H1 (cell line): ENCODE results near the gene DENND1A. TPM values are rescaled to one million over a fixed set of nuclear protein-coding genes. Genes with fewer than 3 reads are reported as not detected.

Source experiments
- CTCF ChIA-PET: fragments of 300-600 bp; sonication (Branson Sonifier 250); formaldehyde crosslinking; loops from one replicate; lab custom pipeline; 2021; ENCODE audit not compliant: partially characterized antibody; lab: Charles Lee
- POLR2A ChIA-PET: fragments of 300-600 bp; sonication (Branson Sonifier 250); formaldehyde crosslinking; loops from one replicate; lab custom pipeline; 2021; ENCODE audit warnings: inconsistent platforms; ENCODE audit not compliant: partially characterized antibody; lab: Charles Lee
- DNase-seq, 2 experiments: peaks; one replicate each; pipeline versions ENCODE4 v3.0.0 to v3.0.0-alpha.2; 2010 to 2022; ENCODE audit warnings: low spot score in 2 of 2, low read depth in 1 of 2, mixed read lengths in 1 of 2
- FAIRE-seq: peaks from 2 replicates; lab custom pipeline; 2011; peaks lifted over from hg19 to GRCh38; lab: Jason Lieb, UNC
- H2AFZ ChIP-seq: 2 replicates; pipeline ENCODE4 v1.8.1; 2012; ENCODE audit warnings: low read length, inconsistent platforms
- H2AK5ac ChIP-seq: 2 replicates; pipeline ENCODE4 v1.6.1; 2013; ENCODE audit warnings: low read depth, low read length
- H2BK120ac ChIP-seq: replicated peaks from 2 replicates; pipeline ENCODE3; 2013; ENCODE audit warnings: low read depth, low read length, inconsistent platforms
- H2BK12ac ChIP-seq: 2 replicates; pipeline ENCODE4 v1.6.1; 2013; ENCODE audit warnings: low read depth, low read length
- H2BK15ac ChIP-seq: 2 replicates; pipeline ENCODE4 v1.6.1; 2013; ENCODE audit warnings: low read length
- H2BK20ac ChIP-seq: 2 replicates; pipeline ENCODE4 v1.6.1; 2013; ENCODE audit warnings: low read length
- H2BK5ac ChIP-seq: 2 replicates; pipeline ENCODE4 v1.6.1; 2013; ENCODE audit warnings: low read depth, low read length
- H3K14ac ChIP-seq: 2 replicates; pipeline ENCODE4 v1.6.1; 2013; ENCODE audit warnings: inconsistent platforms; ENCODE audit not compliant: insufficient read length
- H3K18ac ChIP-seq: 2 replicates; pipeline ENCODE4 v1.6.1; 2013; ENCODE audit warnings: low read length; ENCODE audit errors: extremely low read depth
- H3K23ac ChIP-seq: 2 replicates; pipeline ENCODE4 v1.6.1; 2013; ENCODE audit warnings: inconsistent platforms; ENCODE audit not compliant: insufficient read length
- H3K23me2 ChIP-seq: 2 replicates; pipeline ENCODE4 v1.6.1; 2013; ENCODE audit warnings: low read depth, low read length
- H3K27ac ChIP-seq: 2 replicates; pipeline ENCODE4 v1.6.1; 2011; ENCODE audit warnings: low read depth, low read length, inconsistent platforms
- H3K27me3 ChIP-seq, 4 experiments: replicated peaks in 1 of 4; 1 replicate in 1 of 4; 2 replicates in 3 of 4; pipeline versions ENCODE4 v1.6.1 to v1.8.1; 2011 to 2013; ENCODE audit warnings: low read length in 3 of 4, mild to moderate bottlenecking in 3 of 4, inconsistent platforms in 2 of 4, mixed read lengths in 2 of 4, moderate library complexity in 1 of 4; ENCODE audit not compliant: control insufficient read depth in 3 of 4, insufficient read depth in 3 of 4; ENCODE audit errors: extremely low read depth in 1 of 4
- H3K36me3 ChIP-seq, 4 experiments: 2 replicates each; pipeline versions ENCODE4 v1.6.1 to v1.8.1; 2011 to 2013; ENCODE audit warnings: mild to moderate bottlenecking in 4 of 4, low read length in 3 of 4, moderate library complexity in 2 of 4, control low read depth in 1 of 4, inconsistent platforms in 1 of 4; ENCODE audit not compliant: insufficient read depth in 4 of 4, control insufficient read depth in 2 of 4
- H3K4ac ChIP-seq: replicated peaks from 2 replicates; pipeline ENCODE3; 2013; ENCODE audit warnings: low read length, low read depth, mixed read lengths, inconsistent platforms; ENCODE audit not compliant: insufficient read length
- H3K4me1 ChIP-seq, 4 experiments: replicated peaks in 1 of 4; 1 replicate in 1 of 4; 2 replicates in 3 of 4; pipeline versions ENCODE4 v1.6.1 to v1.8.1; 2011 to 2013; ENCODE audit warnings: low read length in 3 of 4, inconsistent platforms in 2 of 4, mixed read lengths in 1 of 4; ENCODE audit not compliant: insufficient read depth in 4 of 4, control insufficient read depth in 3 of 4
- H3K4me2 ChIP-seq, 2 experiments: 2 replicates each; pipeline versions ENCODE4 v1.6.1 to v1.8.1; 2011 to 2013; ENCODE audit warnings: low read depth in 2 of 2, low read length in 2 of 2, control low read depth in 1 of 2, inconsistent platforms in 1 of 2, mild to moderate bottlenecking in 1 of 2; ENCODE audit not compliant: insufficient read depth in 1 of 2
- H3K4me3 ChIP-seq, 4 experiments: fragments of 200-600, 300-600 bp in 1 of 4; sonication (generic), shearing (Covaris generic), sonication (Bioruptor Twin) in 1 of 4; 2 replicates each; pipeline versions ENCODE4 v1.5.1 to v1.8.1; 2011 to 2016; ENCODE audit warnings: low read length in 4 of 4, low read depth in 3 of 4, control low read depth in 2 of 4, inconsistent platforms in 2 of 4, mild to moderate bottlenecking in 2 of 4, mixed read lengths in 1 of 4, moderate library complexity in 1 of 4; ENCODE audit not compliant: insufficient read depth in 2 of 4; ENCODE audit errors: extremely low read depth in 1 of 4
- H3K56ac ChIP-seq: replicated peaks from 2 replicates; pipeline ENCODE3; 2013; ENCODE audit warnings: low read depth, mild to moderate bottlenecking, mixed read lengths, low read length, inconsistent platforms; ENCODE audit not compliant: insufficient read length
- H3K79me1 ChIP-seq: 2 replicates; pipeline ENCODE4 v1.6.1; 2013; ENCODE audit warnings: low read depth, low read length, control low read depth
- H3K79me2 ChIP-seq, 2 experiments: 2 replicates each; pipeline versions ENCODE4 v1.6.1 to v1.8.1; 2012 to 2013; ENCODE audit warnings: low read length in 2 of 2, mild to moderate bottlenecking in 2 of 2, inconsistent platforms in 1 of 2; ENCODE audit not compliant: insufficient read depth in 2 of 2, control insufficient read depth in 1 of 2
- H3K9ac ChIP-seq, 4 experiments: replicated peaks in 1 of 4; 1 replicate in 1 of 4; 2 replicates in 3 of 4; pipeline versions ENCODE4 v1.6.1 to v1.8.1; 2011 to 2013; ENCODE audit warnings: low read depth in 3 of 4, low read length in 3 of 4, control low read depth in 2 of 4, mild to moderate bottlenecking in 2 of 4, moderate library complexity in 2 of 4, inconsistent platforms in 1 of 4; ENCODE audit errors: extremely low read depth in 1 of 4
- H3K9me3 ChIP-seq, 2 experiments: 2 replicates each; pipeline versions ENCODE4 v1.6.1 to v1.8.1; 2012 to 2013; ENCODE audit warnings: mild to moderate bottlenecking in 2 of 2, moderate library complexity in 2 of 2, control low read depth in 1 of 2, inconsistent platforms in 1 of 2, low read depth in 1 of 2, low read length in 1 of 2, mixed read lengths in 1 of 2; ENCODE audit not compliant: insufficient read depth in 2 of 2
- H4K20me1 ChIP-seq, 2 experiments: replicated peaks in 1 of 2; 2 replicates each; pipeline versions ENCODE3 to v1.8.1; 2011 to 2013; ENCODE audit warnings: inconsistent platforms in 2 of 2, low read length in 2 of 2, mild to moderate bottlenecking in 1 of 2; ENCODE audit not compliant: insufficient read depth in 2 of 2, control insufficient read depth in 1 of 2
- H4K5ac ChIP-seq: 2 replicates; pipeline ENCODE4 v1.6.1; 2013; ENCODE audit warnings: low read length, low read depth, mixed read lengths, inconsistent platforms; ENCODE audit not compliant: insufficient read length
- H4K8ac ChIP-seq: 2 replicates; pipeline ENCODE4 v1.8.0; 2013; ENCODE audit warnings: mild to moderate bottlenecking, moderate library complexity, low read length, inconsistent platforms; ENCODE audit not compliant: insufficient read depth; ENCODE audit errors: extremely low read depth
- H4K91ac ChIP-seq: replicated peaks from 2 replicates; pipeline ENCODE3; 2013; ENCODE audit warnings: low read length, mixed read lengths, inconsistent platforms; ENCODE audit not compliant: insufficient read length
- HDAC6 ChIP-seq: IDR thresholded peaks from one replicate; pipeline ENCODE4 v1.7.1; 2012; ENCODE audit warnings: low read depth, mild to moderate bottlenecking, inconsistent platforms, low read length, moderate library complexity
- SP2 ChIP-seq: IDR thresholded peaks from 2 replicates; pipeline ENCODE4 v1.6.1; 2012; ENCODE audit warnings: mild to moderate bottlenecking, low read length, inconsistent platforms
- TCF12 ChIP-seq: IDR thresholded peaks from 2 replicates; pipeline ENCODE4 v1.6.1; 2011; ENCODE audit warnings: low read depth, mild to moderate bottlenecking, low read length
- YY1 ChIP-seq: IDR thresholded peaks from 2 replicates; pipeline ENCODE4 v1.6.1; 2011; ENCODE audit warnings: low read depth, mild to moderate bottlenecking, low read length
- WGBS, 2 experiments: shearing (Covaris generic) in 1 of 2; methylation state at CpG; one replicate each; pipeline versions ENCODE4 v1.1.6 to v1.1.7; 2013 to 2015; ENCODE audit warnings: low lambda C conversion rate in 2 of 2, mixed read lengths in 2 of 2, inconsistent platforms in 1 of 2, low coverage in 1 of 2, missing lambda C conversion rate in 1 of 2; ENCODE audit not compliant: insufficient replicate concordance in 2 of 2, insufficient coverage in 1 of 2, insufficient read length in 1 of 2; ENCODE audit errors: extremely low coverage in 1 of 2, missing lambda C conversion rate in 1 of 2; 5-methylcytosine and 5-hydroxymethylcytosine counted together
- polyA plus RNA-seq, 7 experiments: library from polyadenylated mRNA; depleted of rRNA in 3 of 7; stranded (reverse) in 5 of 7; unstranded in 2 of 7; fragments of >200 nt in 5 of 7; fragments of 200-250 nt in 2 of 7; gene quantifications; 1 replicate in 5 of 7; 2 replicates in 1 of 7; 4 replicates in 1 of 7; pipeline versions ENCODE4 v1.2.1 to v1.2.3, GENCODE V29; 2011 to 2013; ENCODE audit warnings: missing spikeins in 2 of 7, mixed read lengths in 2 of 7
- total RNA-seq: library from RNA; stranded (reverse); fragmentation: NEBNext Ultra II Directional; extraction: Animal tissue kit (Norgen Biotek cat#: 25700); gene quantifications from 2 replicates; pipeline ENCODE4 v1.2.1, GENCODE V29; 2021

The DENND1A gene
- total and polyA plus RNA-seq, 2 of the 8 experiments (the other 6 are each of a cell fraction or from before 2014, with no cell fraction given), result 24.1 to 26.4 TPM

- Histone ChIP-seq H2BK5ac (no peak overlapping the region), H3K27me3 (no peaks in the 10 kb centered on the region), H3K56ac (no peak overlapping the region), H2AFZ (no peak overlapping the region), H3K18ac (no peak overlapping the region), H3K79me2 (no peaks in the 10 kb centered on the region), H2BK12ac (no peak overlapping the region), H3K4me1 (no peaks in the 10 kb centered on the region), H3K4me2 (no peak overlapping the region), H4K20me1 (no peaks in the 10 kb centered on the region), H2BK15ac (no peak overlapping the region), H3K14ac (no peak overlapping the region), H3K23ac (no peak overlapping the region), H3K27ac (no peak overlapping the region), H3K4me3 (no peak overlapping the region), H3K9me3 (no peaks in the 10 kb centered on the region), H3K23me2 (no peaks in the 10 kb centered on the region), H3K79me1 (no peaks in the 10 kb centered on the region), H4K8ac (no peak overlapping the region), H4K5ac (no peak overlapping the region), H2BK20ac (no peak overlapping the region), H3K36me3 (no peaks in the 10 kb centered on the region), H2BK120ac (no peak overlapping the region), H3K9ac (no peak overlapping the region), H2AK5ac (no peak overlapping the region), H3K4ac (no peak overlapping the region), H4K91ac (no peak overlapping the region)
- DNase-seq (no peak), FAIRE-seq (no peak)
- ChIA-PET CTCF (interaction anchor here (2.1 kb wide), 1 partner anchor 13 kb away, joined by 5 read pairs; no protein-coding TSS in a partner anchor), POLR2A (no interaction called here)
- 96% methylated on average over 1 of the region's 1 CpG; no CpG with 5 or more reads in 1 of the 2 experiments for WGBS, 2 experiments
- no peak for TF ChIP-seq SP2
- TF ChIP-seq YY1, result no peak
- no peak for TF ChIP-seq HDAC6
- no peak for TF ChIP-seq TCF12
Observed at GRCh38 chr9:123497830-123498229, 432.1 kb downstream of the DENND1A start.
